ENCODE data around the gene TEX26. TPM values are rescaled to one million over a fixed set of nuclear protein-coding genes. Genes with fewer than 3 reads are reported as not detected.

Gene TEX26
- total and polyA plus RNA-seq, 9 of the 15 experiments (the other 6 are each of a cell fraction or from before 2014, with no cell fraction given) = not detected

GRCh38 chr13:30927595-30927994 lies 4.9 kb upstream of the TEX26 start:
- FAIRE-seq = no peak
- Histone ChIP-seq H3K9me1 (ENCODE audit: control insufficient read depth, insufficient read depth, low read length) (no peaks in the 10 kb centered on the region), H4K20me1 (replicated peaks; ENCODE audit: control insufficient read depth, insufficient read depth, low read length) (no peaks in the 10 kb centered on the region), H3K4me1 (replicated peaks in 1 of 2; ENCODE audit: control insufficient read depth in 2 of 2, insufficient read depth in 2 of 2, low read length in 2 of 2) (no peaks in the 10 kb centered on the region), H3K9me3 (replicated peaks; ENCODE audit: control insufficient read depth, insufficient read depth, low read depth, low read length) (no peaks in the 10 kb centered on the region), H3K27ac (ENCODE audit: extremely low read depth, low read depth, low read length) (no peak overlapping the region), H3K27me3 (ENCODE audit: control insufficient read depth in 2 of 2, insufficient read depth in 2 of 2, low read length in 2 of 2) (peaks cover 0 to 8% of the 10 kb centered on the region in 2 experiments; a peak in 1 of 5 replicates), H2AFZ (ENCODE audit: low read depth, low read length) (no peak overlapping the region), H3K4me2 (ENCODE audit: insufficient read depth, low read length) (no peak overlapping the region), H3K9ac (ENCODE audit: insufficient read depth in 1 of 2, low read depth in 2 of 2, low read length in 2 of 2) (no peak overlapping the region), H3K4me3 (no peak overlapping the region), H3K79me2 (ENCODE audit: control insufficient read depth, insufficient read depth, low read length) (no peaks in the 10 kb centered on the region), H3K36me3 (ENCODE audit: control insufficient read depth, insufficient read depth, low read length) (no peaks in the 10 kb centered on the region)
- POLR2A ChIA-PET = no interaction called here
- intact Hi-C loops (cut with micrococcal nuclease) (no loop called here), in situ Hi-C loops (cut with MboI) (no loop called here)
- ATAC-seq = no peak
- WGBS (ENCODE audit: insufficient coverage, low coverage, missing lambda C conversion rate) = 0% methylated on average over 1 of the region's 1 CpG
- TF ChIP-seq EWSR1 (IDR thresholded peaks at IDR 0.05; ENCODE audit: borderline replicate concordance, low read depth, partially characterized antibody) (no peak), SMC3 (conservative IDR thresholded peaks at IDR 0.05; ENCODE audit: insufficient read depth, low read depth, low read length) (no peak), ZNF217 (CRISPR knock-in tag; IDR thresholded peaks at IDR 0.05) (no peak), RBM34 (IDR thresholded peaks at IDR 0.05; ENCODE audit: borderline replicate concordance, insufficient read depth, low read length) (no peak), SRSF7 (optimal IDR thresholded peaks at IDR 0.05; ENCODE audit: low read depth, low read length) (no peak), ESRRA (IDR thresholded peaks at IDR 0.05; ENCODE audit: borderline replicate concordance, low read depth) (no peak)
- BruUV-seq (replicated peaks) = no TSS peak
- no peak for DNase-seq (ENCODE audit: extremely low read depth in 1 of 4, low spot score in 3 of 4)
- CTCF ChIA-PET (ENCODE audit: low intra/inter-chr PET ratio) = no interaction called here

- Histone ChIP-seq H3K9me1 (ENCODE audit: control insufficient read depth, insufficient read depth, low read length) (no peaks in the 10 kb centered on the region), H3K27ac (ENCODE audit: extremely low read depth, low read depth, low read length) (no peak overlapping the region), H3K9me3 (replicated peaks; ENCODE audit: control insufficient read depth, insufficient read depth, low read depth, low read length) (no peaks in the 10 kb centered on the region), H3K27me3 (ENCODE audit: control insufficient read depth in 2 of 2, insufficient read depth in 2 of 2, low read length in 2 of 2) (peaks cover 0 to 9% of the 10 kb centered on the region in 2 experiments; a peak in 1 of 5 replicates), H3K4me2 (ENCODE audit: insufficient read depth, low read length) (no peak overlapping the region), H3K36me3 (ENCODE audit: control insufficient read depth, insufficient read depth, low read length) (no peaks in the 10 kb centered on the region), H3K79me2 (ENCODE audit: control insufficient read depth, insufficient read depth, low read length) (no peaks in the 10 kb centered on the region), H2AFZ (ENCODE audit: low read depth, low read length) (no peak overlapping the region), H3K4me3 (no peak overlapping the region), H3K4me1 (replicated peaks in 1 of 2; ENCODE audit: control insufficient read depth in 2 of 2, insufficient read depth in 2 of 2, low read length in 2 of 2) (no peaks in the 10 kb centered on the region), H4K20me1 (replicated peaks; ENCODE audit: control insufficient read depth, insufficient read depth, low read length) (no peaks in the 10 kb centered on the region), H3K9ac (ENCODE audit: insufficient read depth in 1 of 2, low read depth in 2 of 2, low read length in 2 of 2) (no peak overlapping the region)
- 0% methylated on average over 5 of the region's 5 CpGs for WGBS (ENCODE audit: insufficient coverage, low coverage, missing lambda C conversion rate)
- in situ Hi-C loops (cut with MboI) = no loop called here
- no peak for FAIRE-seq
- POLR2A ChIA-PET = no interaction called here
- ATAC-seq = no peak
- intact Hi-C loops (cut with micrococcal nuclease) = no loop called here
- CTCF ChIA-PET (ENCODE audit: low intra/inter-chr PET ratio) = no interaction called here
- no peak for DNase-seq (ENCODE audit: extremely low read depth in 1 of 4, low spot score in 3 of 4)
- BruUV-seq (replicated peaks) = no TSS peak
- TF ChIP-seq ZBTB33 (CRISPR knock-in tag; IDR thresholded peaks at IDR 0.05) (no peak), FUS (optimal IDR thresholded peaks at IDR 0.05; ENCODE audit: low read depth, low read length) (no peak), MCM3 (IDR thresholded peaks at IDR 0.05) (no peak), HMBOX1 (IDR thresholded peaks at IDR 0.05) (no peak), ZBTB7A (IDR thresholded peaks at IDR 0.05; ENCODE audit: borderline replicate concordance, control insufficient read depth, low read depth, low read length) (no peak), RFX5 (IDR thresholded peaks at IDR 0.05; ENCODE audit: low read depth, low read length) (no peak), STAG1 (CRISPR knock-in tag; IDR thresholded peaks at IDR 0.05; ENCODE audit: borderline replicate concordance) (no peak), ZSCAN32 (CRISPR knock-in tag; IDR thresholded peaks at IDR 0.05) (no peak)
Observed at GRCh38 chr13:30928978-30929377, 3.5 kb upstream of the TEX26 start.

Data from K562 (cell line).